Stimulated activated CD4-positive, alpha-beta T cell treated with anti-CD3 and anti-CD28 coated beads, TNF-alpha, amount 100 ng/mL, for 24 hours (primary cell): ENCODE data around the gene CDH23.

Experiments used
- DNase-seq, 3 experiments: peaks; one replicate each; pipeline ENCODE4 v3.0.0-alpha.2; 2020; ENCODE audit warnings: low read depth in 3 of 3

CDH23 gene

DNA sequence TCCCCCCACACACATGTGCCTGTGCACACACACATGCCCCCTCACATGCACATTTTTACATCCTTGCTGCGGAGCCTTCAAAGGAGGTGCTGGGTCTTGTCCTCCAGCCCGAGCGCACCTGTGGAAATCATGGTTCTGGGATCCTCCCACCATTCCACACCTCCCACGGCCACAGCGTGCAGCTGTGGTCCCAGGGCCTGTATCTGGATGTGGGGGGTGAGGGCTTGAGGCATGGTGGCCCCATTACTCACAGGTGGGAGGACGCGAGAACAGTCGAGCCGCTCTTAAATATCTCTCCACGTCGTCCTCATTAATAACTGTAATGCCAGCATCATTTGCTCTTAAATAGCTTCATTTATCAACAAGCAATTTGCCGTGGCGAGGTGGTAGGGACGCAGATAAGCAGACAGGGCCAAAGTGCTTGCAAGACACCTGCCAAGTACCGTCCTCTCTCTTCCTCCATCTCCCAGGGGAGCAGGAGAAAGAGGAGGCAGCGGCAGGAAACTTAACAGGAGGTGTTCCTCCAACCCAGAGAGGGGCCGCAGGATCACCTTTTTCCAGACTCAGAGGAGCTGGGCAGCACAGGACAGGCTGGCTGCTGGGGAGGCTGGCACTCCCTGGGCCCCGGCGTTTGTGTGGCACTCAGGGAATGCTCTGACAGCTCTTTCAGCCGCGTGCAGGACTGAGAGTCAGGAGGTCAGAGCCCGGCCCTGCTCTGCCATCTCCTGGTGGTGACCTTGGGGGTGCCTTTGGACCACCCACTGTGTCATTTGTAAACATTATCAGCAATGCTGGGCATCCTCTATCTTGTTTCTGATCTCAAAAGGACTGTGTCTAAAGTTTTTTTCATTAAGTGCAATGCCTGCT is 87.4 kb downstream of the CDH23 start:
- no peak for DNase-seq

DNA sequence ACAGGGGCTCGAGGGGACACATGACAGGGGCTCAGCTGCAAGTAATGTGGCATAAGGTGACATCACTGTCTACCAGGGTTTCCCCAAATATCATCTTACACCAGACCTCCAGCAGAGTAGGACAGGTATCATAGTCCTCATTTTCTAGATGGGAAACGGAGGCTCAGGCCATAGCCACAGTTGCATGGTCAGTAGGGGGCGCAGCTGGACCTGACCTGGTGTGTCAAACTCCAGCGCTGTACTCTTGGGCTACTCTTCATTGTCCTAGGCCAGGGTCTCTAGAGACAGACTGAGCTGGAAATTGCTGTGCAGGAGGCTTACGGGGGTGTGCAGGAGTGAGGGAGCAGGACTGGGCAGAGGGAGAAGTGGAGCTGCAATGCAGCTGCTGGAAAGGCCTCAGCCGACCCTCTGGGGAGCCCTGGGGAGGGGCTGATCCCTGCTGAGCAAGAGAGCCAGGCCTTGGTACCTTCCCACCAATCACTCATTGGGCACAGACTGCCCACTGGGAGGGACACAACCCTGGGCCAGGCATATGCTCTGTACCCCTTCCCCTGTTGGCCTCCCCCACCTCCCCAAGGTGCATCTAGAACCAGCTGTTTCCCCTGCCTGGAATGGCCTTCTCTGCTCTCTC is 89.9 kb downstream of the CDH23 start:
- DNase-seq = peak in 1 of 3 experiments; percentile 47

DNA sequence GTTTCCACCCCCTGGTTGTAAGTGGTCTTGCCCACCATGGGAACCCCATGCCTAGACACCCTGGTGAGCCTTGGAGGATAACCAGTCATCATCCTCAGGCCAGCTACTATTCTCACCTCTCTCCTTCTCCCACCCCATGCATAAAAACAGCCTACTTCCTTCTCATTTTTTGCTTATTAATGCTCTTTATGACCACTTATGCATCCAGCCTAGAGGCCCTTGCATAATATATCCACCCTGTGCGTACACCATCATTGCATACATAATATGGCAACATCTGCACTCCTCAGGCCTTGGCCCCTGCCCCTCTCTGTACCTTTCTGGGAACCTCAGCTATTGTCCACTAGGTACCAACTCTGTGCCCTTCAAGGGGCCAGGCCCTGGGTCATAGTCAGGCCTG is 91.0 kb downstream of the CDH23 start:
- DNase-seq = no peak

DNA sequence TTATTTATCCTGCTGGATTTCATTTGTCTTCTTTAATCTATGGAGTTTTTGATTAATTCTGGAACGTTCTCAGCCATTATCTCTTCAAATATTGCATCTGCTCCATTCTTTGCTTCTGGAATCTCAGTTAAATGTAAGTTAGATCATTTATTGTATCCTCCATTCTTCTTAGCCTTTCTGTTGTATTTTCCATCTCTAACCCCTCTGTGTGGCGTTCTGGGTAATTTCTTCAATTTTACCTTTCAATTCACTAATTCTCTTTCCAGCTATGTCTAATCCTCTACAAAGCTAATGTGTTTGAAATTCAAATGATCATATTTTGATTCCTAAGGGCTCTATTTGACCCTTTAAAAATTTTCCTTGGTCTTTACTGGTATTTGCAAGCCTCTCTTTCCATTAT is 92.4 kb downstream of the CDH23 start:
- no peak for DNase-seq

DNA sequence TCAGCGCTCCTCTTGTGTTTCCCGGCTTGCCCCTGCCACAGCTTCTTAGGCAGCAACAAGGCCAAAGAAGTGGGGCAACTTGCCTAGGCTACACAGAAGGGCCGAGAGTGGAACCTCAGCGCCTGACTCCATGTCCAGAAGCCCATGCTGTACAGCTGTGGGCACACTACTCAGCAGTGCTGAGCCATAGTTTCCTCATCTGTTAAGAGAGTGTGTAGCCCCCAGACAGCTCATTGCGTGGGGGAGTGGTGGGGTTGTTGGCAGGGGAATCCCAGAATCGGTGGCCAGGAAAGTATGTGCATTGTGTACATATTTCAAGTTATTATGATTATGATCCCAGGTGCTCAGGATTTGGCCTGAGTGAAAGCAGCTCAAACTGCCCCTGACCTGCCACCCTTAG is 96.2 kb downstream of the CDH23 start:
- DNase-seq = no peak

- DNase-seq = no peak
These were observed 97.0 kb downstream of the CDH23 start for GRCh38 chr10:71493741-71494140.

GRCh38 chr10:71494476-71494875 is 97.8 kb downstream of the CDH23 start:
- no peak for DNase-seq

DNA sequence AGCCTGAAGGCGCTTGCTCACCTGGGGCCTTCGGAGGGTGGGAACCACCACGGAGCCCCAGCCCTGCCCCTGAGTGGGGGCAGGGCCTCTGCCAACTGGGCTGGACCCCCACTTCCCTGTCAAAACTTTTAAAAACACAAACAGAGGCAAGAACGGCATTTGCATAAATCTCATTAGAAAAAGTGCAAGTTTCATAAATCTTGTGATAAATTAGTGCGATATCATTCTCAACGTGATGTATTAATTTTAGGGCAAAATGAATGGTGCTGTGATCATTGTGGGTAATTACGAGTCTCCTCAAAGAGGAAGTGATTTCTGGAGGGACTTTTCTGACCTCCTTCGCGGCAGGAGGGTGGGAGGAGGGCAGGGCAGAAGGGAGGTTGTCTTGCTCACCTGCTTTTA is 98.3 kb downstream of the CDH23 start:
- DNase-seq = no peak

GRCh38 chr10:71496927-71497762 is 100.4 kb downstream of the CDH23 start:
- DNase-seq = no peak

DNA sequence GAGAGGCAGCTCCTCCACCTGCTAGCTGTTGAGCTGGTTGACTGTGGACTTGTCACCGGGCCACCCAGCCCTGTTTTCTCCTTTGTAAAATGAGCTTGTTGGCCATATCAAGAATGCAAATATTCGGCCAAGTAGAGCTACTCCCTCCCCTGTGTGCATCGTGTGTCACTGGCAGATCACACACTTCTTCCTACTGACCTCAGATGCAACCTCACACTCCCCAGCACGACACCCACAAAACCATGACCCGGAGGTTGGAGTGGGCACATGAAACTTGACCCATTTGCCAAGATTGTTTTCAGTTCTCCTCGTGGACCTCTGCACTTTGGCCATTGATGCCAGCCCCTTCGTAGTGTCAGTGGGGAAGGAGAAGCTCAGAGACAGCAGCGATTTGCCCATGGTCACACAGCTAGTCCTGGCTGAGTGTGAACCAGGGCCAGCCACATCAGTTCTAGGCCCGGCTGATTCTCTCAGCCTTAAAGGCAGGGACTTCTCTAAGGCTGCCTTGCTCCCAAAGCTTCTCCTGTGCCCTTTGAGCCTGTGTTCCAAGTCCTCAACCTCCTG is 101.1 kb downstream of the CDH23 start:
- DNase-seq = no peak

DNA sequence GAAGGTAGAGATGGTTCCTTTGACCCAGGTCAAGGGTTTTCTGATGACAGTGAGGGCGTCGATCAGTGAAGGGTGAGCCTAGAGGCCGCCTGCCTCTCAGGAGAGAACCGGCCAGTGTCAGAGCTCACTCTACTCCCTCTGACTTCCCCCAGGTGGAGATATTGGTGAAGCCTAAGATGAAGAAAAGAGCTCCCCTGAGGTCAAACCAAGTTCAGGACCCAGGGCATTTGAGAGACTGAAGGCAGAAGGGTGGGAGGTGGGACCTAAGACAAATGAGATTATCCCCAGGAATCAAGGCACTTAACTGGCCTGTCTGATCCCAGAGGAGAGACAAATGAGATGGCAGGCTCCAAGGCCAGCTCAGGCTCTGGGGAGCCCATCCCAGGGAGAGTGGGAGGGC is 104.7 kb downstream of the CDH23 start:
- no peak for DNase-seq

- no peak for DNase-seq
These were observed 105.5 kb downstream of the CDH23 start for GRCh38 chr10:71502190-71502589.

- DNase-seq = no peak
These were observed 106.1 kb downstream of the CDH23 start for GRCh38 chr10:71502851-71503250.

DNA sequence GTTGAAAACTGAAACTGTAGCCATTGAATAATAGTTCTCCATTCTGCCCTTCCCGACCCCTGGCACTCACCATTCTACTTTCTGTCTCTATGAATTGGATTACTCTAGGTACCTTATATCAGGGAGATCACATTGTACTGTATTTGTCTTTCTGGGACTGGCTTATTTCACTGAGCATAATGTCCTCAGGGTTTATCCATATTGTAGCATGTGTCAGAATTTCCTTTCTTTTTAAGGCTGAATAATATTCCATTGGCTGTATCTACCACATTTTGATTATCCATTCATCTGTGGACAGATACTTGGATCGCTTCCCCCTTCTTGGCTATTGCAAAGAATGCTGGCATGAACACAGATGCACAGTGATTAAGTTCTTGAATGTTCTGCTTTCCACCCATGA is 107.4 kb downstream of the CDH23 start:
- DNase-seq = no peak

GRCh38 chr10:71504570-71504969 is 107.8 kb downstream of the CDH23 start:
- DNase-seq = no peak

GRCh38 chr10:71505862-71506261 is 109.1 kb downstream of the CDH23 start:
- no peak for DNase-seq

DNA sequence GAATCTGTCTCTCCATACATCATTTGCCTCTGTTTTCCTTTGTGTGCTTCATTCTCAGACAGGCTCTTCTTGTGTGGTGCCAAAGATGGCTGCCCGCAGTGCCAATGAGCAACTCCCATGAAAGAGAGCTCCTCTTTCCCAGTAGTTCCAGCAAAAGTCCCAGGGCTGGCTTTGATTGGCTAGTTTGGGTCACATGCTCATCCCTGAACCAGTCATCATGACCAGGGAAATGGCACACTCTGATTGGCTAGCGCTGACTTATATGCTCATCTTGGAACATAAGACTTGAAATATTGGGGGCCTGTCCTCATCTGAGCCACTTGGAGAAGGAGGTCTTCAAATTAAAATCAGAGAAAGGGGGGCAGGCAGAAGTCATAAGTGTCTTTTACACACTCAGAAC is 112.7 kb downstream of the CDH23 start:
- no peak for DNase-seq

GRCh38 chr10:71511206-71511605 is 114.5 kb downstream of the CDH23 start:
- no peak for DNase-seq

DNA sequence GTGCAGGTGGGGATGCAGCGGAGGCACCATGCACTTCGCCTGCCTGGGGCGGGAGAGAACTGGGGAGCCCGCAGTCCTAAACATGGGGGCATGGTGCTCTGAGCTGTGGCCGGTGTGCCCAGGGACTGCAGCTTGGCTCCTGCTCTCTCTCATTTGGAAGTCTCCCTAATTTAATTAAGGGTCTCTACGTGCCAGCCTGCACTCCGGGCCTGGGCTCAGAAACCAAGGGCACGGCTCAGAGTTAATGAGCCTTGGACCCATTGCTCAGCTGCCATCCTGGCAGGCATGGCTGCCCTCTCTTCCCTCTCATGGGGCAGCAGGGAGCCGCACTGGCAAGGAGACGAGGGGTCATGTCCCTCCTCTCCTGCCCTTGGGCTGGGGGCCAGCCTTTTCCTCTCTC is 115.6 kb downstream of the CDH23 start:
- DNase-seq = no peak

DNA sequence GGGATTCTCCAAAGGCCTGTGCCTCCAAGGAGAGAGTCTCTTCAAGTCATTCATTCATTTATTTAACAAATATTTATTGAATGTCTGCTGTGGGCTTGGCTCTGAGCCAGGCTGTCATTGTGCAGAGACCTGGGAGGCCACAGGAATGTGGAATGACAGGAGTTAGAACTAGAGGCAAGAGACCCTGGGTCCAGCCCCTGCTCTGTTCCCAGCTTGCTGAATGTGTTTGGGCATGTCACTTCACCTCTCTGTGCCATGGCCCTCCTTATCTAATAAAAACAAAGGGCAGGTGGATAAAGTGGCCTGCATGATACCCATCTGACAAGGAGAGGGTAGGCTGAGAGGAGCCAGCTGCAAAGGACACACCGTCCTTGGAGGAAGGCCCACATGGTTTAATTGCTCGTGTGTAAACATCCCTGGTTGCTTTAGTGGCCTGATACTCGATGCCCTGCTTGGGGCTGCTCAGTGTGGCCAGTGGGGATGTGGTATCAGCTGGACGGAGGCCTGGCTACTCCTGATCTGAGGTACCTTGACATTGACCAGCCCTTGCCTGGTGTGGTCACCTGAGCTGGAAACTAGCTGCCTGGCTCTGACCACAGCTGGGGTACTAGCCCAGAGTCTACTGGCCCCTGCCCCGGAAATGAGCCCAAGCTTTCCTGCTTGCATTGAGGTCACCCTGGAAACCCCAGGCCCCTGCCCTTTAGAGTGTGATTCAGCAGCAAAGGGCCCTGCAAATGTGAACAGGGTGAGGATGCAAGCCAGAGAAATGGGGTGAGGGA is 116.2 kb downstream of the CDH23 start:
- DNase-seq = no peak

GRCh38 chr10:71513540-71513853 is 116.8 kb downstream of the CDH23 start:
- DNase-seq = no peak

GRCh38 chr10:71513936-71514335 is 117.2 kb downstream of the CDH23 start:
- DNase-seq = no peak
